Hepatocyte (in vitro differentiated cells): ENCODE measurements around the gene ZCCHC24.

Experiments
- EZH2 ChIP-seq: fragments of 200-600 bp; sonication (generic); IDR thresholded peaks from 2 replicates; pipeline ENCODE4 v1.6.1; 2016; ENCODE audit warnings: antibody characterized with exemption, mild to moderate bottlenecking, borderline replicate concordance
- EZH2phosphoT487 ChIP-seq: fragments of 200-600 bp; sonication (generic); IDR thresholded peaks from one replicate; pipeline ENCODE4 v1.6.1; 2018; ENCODE audit warnings: antibody characterized with exemption, mild to moderate bottlenecking, low read depth, moderate library complexity; ENCODE audit not compliant: unreplicated experiment, severe bottlenecking
- TF ChIP-seq, protein P1 (sequence below): fragments of 200-600 bp; sonication (generic); IDR thresholded peaks from 2 replicates; pipeline ENCODE4 v1.5.1; 2016; ENCODE audit warnings: antibody characterized with exemption, mild to moderate bottlenecking; ENCODE audit not compliant: poor library complexity

DNA sequence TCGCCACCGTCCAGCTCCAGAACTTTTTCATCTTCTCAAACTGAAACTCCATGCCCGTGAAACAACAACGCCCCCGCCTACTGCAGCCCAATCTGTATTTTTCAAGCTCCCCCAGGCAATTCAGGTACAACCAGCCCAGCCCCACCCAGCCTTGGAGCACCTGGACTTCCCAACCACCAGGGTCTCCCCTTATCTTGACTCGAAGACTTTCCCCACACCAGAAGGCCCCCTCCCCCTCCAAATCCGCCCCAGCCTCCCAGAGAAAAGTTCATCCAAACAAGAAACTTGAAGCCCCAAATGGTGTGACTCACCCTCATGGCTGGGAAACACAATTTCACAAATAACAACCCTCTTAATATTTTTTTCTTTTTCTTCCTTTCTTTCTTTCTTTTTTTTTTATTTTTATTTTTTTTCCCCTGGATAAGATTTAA lies 10.6 kb downstream of the ZCCHC24 start:
- TF ChIP-seq, protein P1, sequence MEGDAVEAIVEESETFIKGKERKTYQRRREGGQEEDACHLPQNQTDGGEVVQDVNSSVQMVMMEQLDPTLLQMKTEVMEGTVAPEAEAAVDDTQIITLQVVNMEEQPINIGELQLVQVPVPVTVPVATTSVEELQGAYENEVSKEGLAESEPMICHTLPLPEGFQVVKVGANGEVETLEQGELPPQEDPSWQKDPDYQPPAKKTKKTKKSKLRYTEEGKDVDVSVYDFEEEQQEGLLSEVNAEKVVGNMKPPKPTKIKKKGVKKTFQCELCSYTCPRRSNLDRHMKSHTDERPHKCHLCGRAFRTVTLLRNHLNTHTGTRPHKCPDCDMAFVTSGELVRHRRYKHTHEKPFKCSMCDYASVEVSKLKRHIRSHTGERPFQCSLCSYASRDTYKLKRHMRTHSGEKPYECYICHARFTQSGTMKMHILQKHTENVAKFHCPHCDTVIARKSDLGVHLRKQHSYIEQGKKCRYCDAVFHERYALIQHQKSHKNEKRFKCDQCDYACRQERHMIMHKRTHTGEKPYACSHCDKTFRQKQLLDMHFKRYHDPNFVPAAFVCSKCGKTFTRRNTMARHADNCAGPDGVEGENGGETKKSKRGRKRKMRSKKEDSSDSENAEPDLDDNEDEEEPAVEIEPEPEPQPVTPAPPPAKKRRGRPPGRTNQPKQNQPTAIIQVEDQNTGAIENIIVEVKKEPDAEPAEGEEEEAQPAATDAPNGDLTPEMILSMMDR: no peak
- TF ChIP-seq EZH2: no peak
- TF ChIP-seq EZH2phosphoT487: no peak
